Kidney glomerular epithelial cell (primary cell): ENCODE measurements around the gene ABCD4.
A peak's percentile ranks its signal among the peaks of the same experiment; 100 is the strongest.
"Not testable (repeated sequence)": the region's sequence is repeated elsewhere in the genome, so short reads cannot be mapped to it uniquely, and the experiment has no call there.

Source experiments
- DNase-seq: peaks from one replicate; lab custom pipeline; 2025; lab: John Stamatoyannopoulos, UW

ABCD4 gene

GRCh38 chr14:74302152-74302628 is 544 bp downstream of the ABCD4 start:
- DNase-seq: peak; percentile 70

- no peak for DNase-seq
Measured at GRCh38 chr14:74301594-74302151, 1.1 kb downstream of the ABCD4 start.

- peak; percentile 35 for DNase-seq
Measured at GRCh38 chr14:74299061-74299545, 3.6 kb downstream of the ABCD4 start.

GRCh38 chr14:74297986-74298385 is 4.7 kb downstream of the ABCD4 start:
- DNase-seq: no peak

GRCh38 chr14:74296037-74296467 is 6.7 kb downstream of the ABCD4 start:
- no peak for DNase-seq

- DNase-seq: no peak
Measured at GRCh38 chr14:74293606-74294005, 9.1 kb downstream of the ABCD4 start.

- DNase-seq: no peak
Measured at GRCh38 chr14:74292061-74292460, 10.7 kb downstream of the ABCD4 start.

- no peak for DNase-seq
Measured at GRCh38 chr14:74290415-74290814, 12.3 kb downstream of the ABCD4 start.

- DNase-seq: no peak
Measured at GRCh38 chr14:74289801-74290200, 12.9 kb downstream of the ABCD4 start.

- DNase-seq: no peak
Measured at GRCh38 chr14:74286736-74287135, 16.0 kb downstream of the ABCD4 start.

- DNase-seq: no peak
Measured at GRCh38 chr14:74281069-74281468, 21.7 kb downstream of the ABCD4 start.

- DNase-seq: no peak
Measured at GRCh38 chr14:74278080-74278479, 24.7 kb downstream of the ABCD4 start.

GRCh38 chr14:74275241-74275841 is 27.4 kb downstream of the ABCD4 start:
- no peak for DNase-seq

GRCh38 chr14:74271365-74271764 is 31.4 kb downstream of the ABCD4 start:
- DNase-seq: no peak

GRCh38 chr14:74270382-74271177 is 32.2 kb downstream of the ABCD4 start:
- DNase-seq: not testable (repeated sequence)

- no peak for DNase-seq
Measured at GRCh38 chr14:74267588-74267987, 35.1 kb downstream of the ABCD4 start.

- no peak for DNase-seq
Measured at GRCh38 chr14:74265301-74265965, 37.3 kb downstream of the ABCD4 start.

- no peak for DNase-seq
Measured at GRCh38 chr14:74263921-74264320, 38.8 kb downstream of the ABCD4 start.

- DNase-seq: no peak
Measured at GRCh38 chr14:74263181-74263580, 39.6 kb downstream of the ABCD4 start.

- DNase-seq: no peak
Measured at GRCh38 chr14:74262076-74262475, 40.7 kb downstream of the ABCD4 start.

- no peak for DNase-seq
Measured at GRCh38 chr14:74261288-74261687, 41.4 kb downstream of the ABCD4 start.

GRCh38 chr14:74260525-74261233 is 42.1 kb downstream of the ABCD4 start:
- no peak for DNase-seq
